ENCODE data around the gene PPP6R2. TPM values are rescaled to one million over a fixed set of nuclear protein-coding genes. Genes with fewer than 3 reads are reported as not detected.
"Not testable (repeated sequence)": the region's sequence is repeated elsewhere in the genome, so short reads cannot be mapped to it uniquely, and the experiment has no call there.

The PPP6R2 gene
- polyA plus RNA-seq, 3 donors: 9.1 to 74.5 (median 10.3) TPM

- peak overlapping the region in 5 of 7 donors; percentile 18 to 80 (median 73) for H3K27ac Mint-ChIP-seq
- intact Hi-C loops (cut with micrococcal nuclease): no loop called here
- H3K4me1 Mint-ChIP-seq: peaks cover 32% of the 10 kb centered on the region
- Histone ChIP-seq H3K27me3 (ENCODE audit: control insufficient read depth in 2 of 2, insufficient read depth in 2 of 2, low read length in 2 of 2) (no peaks in the 10 kb centered on the region), H3K27ac (ENCODE audit: low read depth in 1 of 2, low read length in 2 of 2) (peak overlapping the region in 1 of 2 donors; percentile 20), H3K9me3 (replicated peaks in 1 of 2; ENCODE audit: control insufficient read depth in 1 of 2, insufficient read depth in 1 of 2, low read length in 2 of 2) (no peaks in the 10 kb centered on the region), H3K79me2 (ENCODE audit: insufficient read depth, low read length) (peaks cover 31% of the 10 kb centered on the region), H3K4me3 (replicated peaks in 1 of 3; ENCODE audit: low read depth in 2 of 3, low read length in 3 of 3) (no peak overlapping the region), H3K4me1 (ENCODE audit: control insufficient read depth in 1 of 2, insufficient read depth in 2 of 2, low read length in 2 of 2) (peaks cover 20 to 26% of the 10 kb centered on the region in 2 donors), H4K20me1 (ENCODE audit: insufficient read depth, low read length) (peaks cover 6% of the 10 kb centered on the region), H2AFZ (ENCODE audit: insufficient read depth, low read depth, low read length, poor library complexity, severe bottlenecking) (no peak overlapping the region), H3K9ac (ENCODE audit: insufficient read depth, low read length, poor library complexity, severe bottlenecking) (no peak overlapping the region), H3K36me3 (replicated peaks in 1 of 2; ENCODE audit: control insufficient read depth in 1 of 2, insufficient read depth in 2 of 2, low read length in 2 of 2) (peaks cover 26 to 59% of the 10 kb centered on the region in 2 donors), H3K4me2 (replicated peaks; ENCODE audit: extremely low read depth, low read length, poor library complexity, severe bottlenecking) (no peak overlapping the region)
- TF ChIP-seq CTCF (IDR thresholded peaks at IDR 0.05): no peak
- H3K36me3 Mint-ChIP-seq: peaks cover 41 to 81% of the 10 kb centered on the region in 2 donors
- H3K9me3 Mint-ChIP-seq: peaks cover 0 to 4% (median 0%) of the 10 kb centered on the region in 7 donors
- no peak overlapping the region for H3K4me3 Mint-ChIP-seq
- H3K27me3 Mint-ChIP-seq (ENCODE audit: low read depth in 3 of 3): peaks cover 0 to 3% (median 0%) of the 10 kb centered on the region in 3 donors
- no peak for DNase-seq
- 97% methylated on average over 24 of the region's 25 CpGs for WGBS (ENCODE audit: insufficient coverage)
Observed at GRCh38 chr22:50406416-50407170, 63.5 kb downstream of the PPP6R2 start.

- 100% methylated on average over 7 of the region's 13 CpGs for WGBS (ENCODE audit: insufficient coverage)
- no peaks in the 10 kb centered on the region for H3K27me3 ChIP-seq (ENCODE audit: control insufficient read depth in 2 of 2, insufficient read depth in 2 of 2, low read length in 2 of 2)
- H3K27ac Mint-ChIP-seq: peak overlapping the region in 3 of 7 donors; percentile 44 to 83 (median 72)
- DNase-seq: no peak
- H3K9me3 ChIP-seq (replicated peaks in 1 of 2; ENCODE audit: control insufficient read depth in 1 of 2, insufficient read depth in 1 of 2, low read length in 2 of 2): no peaks in the 10 kb centered on the region
- peaks cover 15% of the 10 kb centered on the region for H3K79me2 ChIP-seq (ENCODE audit: insufficient read depth, low read length)
- H4K20me1 ChIP-seq (ENCODE audit: insufficient read depth, low read length): peaks cover 6% of the 10 kb centered on the region
- peaks cover 29 to 64% of the 10 kb centered on the region in 2 donors for H3K36me3 ChIP-seq (replicated peaks in 1 of 2; ENCODE audit: control insufficient read depth in 1 of 2, insufficient read depth in 2 of 2, low read length in 2 of 2)
- peaks cover 15% of the 10 kb centered on the region for H3K4me1 Mint-ChIP-seq
- TF ChIP-seq CTCF (IDR thresholded peaks at IDR 0.05): no peak
- intact Hi-C loops (cut with micrococcal nuclease): no loop called here
- peaks cover 0 to 4% (median 0%) of the 10 kb centered on the region in 7 donors for H3K9me3 Mint-ChIP-seq
- H2AFZ ChIP-seq (ENCODE audit: insufficient read depth, low read depth, low read length, poor library complexity, severe bottlenecking): no peak overlapping the region
- H3K4me3 Mint-ChIP-seq: no peak overlapping the region
- no peak overlapping the region for H3K27ac ChIP-seq (ENCODE audit: low read depth in 1 of 2, low read length in 2 of 2)
- H3K9ac ChIP-seq (ENCODE audit: insufficient read depth, low read length, poor library complexity, severe bottlenecking): no peak overlapping the region
- H3K27me3 Mint-ChIP-seq (ENCODE audit: low read depth in 3 of 3): peaks cover 0 to 3% (median 0%) of the 10 kb centered on the region in 3 donors
- peaks cover 7 to 9% of the 10 kb centered on the region in 2 donors for H3K4me1 ChIP-seq (ENCODE audit: control insufficient read depth in 1 of 2, insufficient read depth in 2 of 2, low read length in 2 of 2)
- peaks cover 42 to 72% of the 10 kb centered on the region in 2 donors for H3K36me3 Mint-ChIP-seq
- H3K4me2 ChIP-seq (replicated peaks; ENCODE audit: extremely low read depth, low read length, poor library complexity, severe bottlenecking): no peak overlapping the region
- H3K4me3 ChIP-seq (replicated peaks in 1 of 3; ENCODE audit: low read depth in 2 of 3, low read length in 3 of 3): no peak overlapping the region
Observed at GRCh38 chr22:50408311-50408710, 65.2 kb downstream of the PPP6R2 start.

- H3K4me3 ChIP-seq (replicated peaks in 1 of 3; ENCODE audit: low read depth in 2 of 3, low read length in 3 of 3); H4K20me1 ChIP-seq (ENCODE audit: insufficient read depth, low read length); H3K27me3 ChIP-seq (ENCODE audit: control insufficient read depth in 2 of 2, insufficient read depth in 2 of 2, low read length in 2 of 2); intact Hi-C loops (cut with micrococcal nuclease); H3K9me3 Mint-ChIP-seq; H2AFZ ChIP-seq (ENCODE audit: insufficient read depth, low read depth, low read length, poor library complexity, severe bottlenecking); H3K9ac ChIP-seq (ENCODE audit: insufficient read depth, low read length, poor library complexity, severe bottlenecking); H3K4me2 ChIP-seq (replicated peaks; ENCODE audit: extremely low read depth, low read length, poor library complexity, severe bottlenecking); H3K9me3 ChIP-seq (replicated peaks in 1 of 2; ENCODE audit: control insufficient read depth in 1 of 2, insufficient read depth in 1 of 2, low read length in 2 of 2); H3K27ac ChIP-seq (ENCODE audit: low read depth in 1 of 2, low read length in 2 of 2); H3K27me3 Mint-ChIP-seq (ENCODE audit: low read depth in 3 of 3); H3K4me3 Mint-ChIP-seq; H3K4me1 ChIP-seq (ENCODE audit: control insufficient read depth in 1 of 2, insufficient read depth in 2 of 2, low read length in 2 of 2); DNase-seq; H3K4me1 Mint-ChIP-seq: not testable (repeated sequence)
- peak overlapping the region in 2 of 7 donors; percentile 15 to 64 for H3K27ac Mint-ChIP-seq
- 95% methylated on average over 4 of the region's 9 CpGs for WGBS (ENCODE audit: insufficient coverage)
- Histone ChIP-seq H3K36me3 (replicated peaks in 1 of 2; ENCODE audit: control insufficient read depth in 1 of 2, insufficient read depth in 2 of 2, low read length in 2 of 2) (peaks cover 33 to 70% of the 10 kb centered on the region in 2 donors), H3K79me2 (ENCODE audit: insufficient read depth, low read length) (peaks cover 11% of the 10 kb centered on the region)
- H3K36me3 Mint-ChIP-seq: peaks cover 48 to 78% of the 10 kb centered on the region in 2 donors
Observed at GRCh38 chr22:50408954-50409353, 65.8 kb downstream of the PPP6R2 start.
